Inferior parietal cortex (tissue), 1 donor: ENCODE data around the gene SULT4A1.

Experiments used
- DNase-seq: peaks from one replicate; pipeline ENCODE4 v3.0.0-alpha.2; 2016; ENCODE audit errors: extremely low spot score

Gene SULT4A1

GRCh38 chr22:43802897-43803495 lies 59.3 kb downstream of the SULT4A1 start:
- no peak for DNase-seq

- no peak for DNase-seq
These were observed 61.3 kb downstream of the SULT4A1 start for GRCh38 chr22:43800970-43801369.

DNA sequence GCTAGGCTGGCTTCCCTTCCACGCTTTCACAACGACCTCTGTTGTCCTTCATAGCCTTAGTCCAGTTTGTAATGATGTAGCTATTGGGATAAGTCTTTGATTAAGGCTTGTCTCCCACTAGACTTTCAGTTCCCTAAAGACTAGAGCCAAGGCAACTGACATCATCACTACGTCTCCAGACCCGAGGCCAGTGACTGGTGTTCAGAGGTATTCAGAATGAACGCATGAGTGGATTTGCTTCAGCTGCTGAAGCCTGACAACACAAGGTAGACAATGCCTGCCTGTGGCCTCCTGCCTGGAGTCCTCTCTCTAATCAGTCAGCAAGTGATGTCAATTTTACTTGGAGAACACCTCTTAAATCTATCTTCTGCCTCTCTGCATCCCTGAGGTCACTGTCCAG lies 63.8 kb downstream of the SULT4A1 start:
- DNase-seq = no peak

DNA sequence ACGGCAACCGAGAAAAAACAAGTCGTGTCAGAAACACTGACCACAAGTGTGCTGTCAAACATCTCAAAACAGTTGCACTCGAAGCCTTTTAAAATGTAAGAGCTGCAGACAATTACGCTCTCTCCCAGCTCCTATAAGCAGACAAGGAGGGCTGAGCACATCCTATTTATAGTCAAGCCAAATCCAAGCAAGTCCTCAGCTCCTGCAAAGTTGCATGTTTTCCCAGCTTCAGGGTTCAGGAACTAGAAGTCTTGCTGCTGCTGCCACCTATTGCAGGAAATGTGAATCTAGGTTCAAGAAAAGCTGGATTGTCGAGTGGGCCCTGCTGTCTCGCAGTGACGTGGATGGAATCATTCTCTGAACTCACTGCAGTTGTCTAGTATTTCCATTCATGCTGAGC lies 65.7 kb downstream of the SULT4A1 start:
- peak; percentile 70 for DNase-seq

DNA sequence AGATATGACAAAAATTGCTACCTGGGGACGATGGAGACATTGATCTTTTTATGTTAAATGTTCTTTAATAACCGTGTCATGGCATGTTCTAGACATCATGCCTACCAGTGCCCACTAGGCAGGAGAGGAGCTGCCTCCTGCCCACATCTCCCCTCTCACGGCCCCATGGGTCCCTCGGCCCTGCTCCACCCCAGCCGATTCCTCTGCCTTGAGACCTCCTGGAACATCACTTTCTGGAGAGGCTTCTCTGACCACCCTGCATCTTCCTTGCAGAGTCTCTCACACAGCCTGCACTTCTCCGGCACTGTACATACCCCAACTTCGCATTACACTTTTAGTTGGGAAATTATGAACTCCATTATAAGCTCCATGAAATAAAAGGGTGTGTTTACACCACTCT lies 67.0 kb downstream of the SULT4A1 start:
- DNase-seq = no peak

DNA sequence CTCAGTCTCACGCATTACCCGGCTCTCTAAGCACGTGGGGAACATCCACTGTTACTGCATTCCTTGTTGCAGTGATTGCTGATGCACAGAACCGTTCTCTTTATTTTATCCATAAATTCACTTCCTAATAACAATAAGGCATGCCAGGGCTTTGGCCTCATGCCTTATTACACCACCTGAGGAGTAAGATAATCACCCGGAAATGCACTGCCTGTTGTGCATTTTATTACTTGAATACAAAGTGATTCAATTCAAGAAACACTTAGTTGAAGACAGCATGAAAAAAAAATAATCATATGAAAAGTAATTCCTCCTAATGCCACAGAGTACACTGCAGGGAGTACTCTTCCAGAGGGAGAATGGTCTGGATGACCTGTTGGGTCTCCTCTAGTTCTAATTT lies 69.4 kb downstream of the SULT4A1 start:
- no peak for DNase-seq

DNA sequence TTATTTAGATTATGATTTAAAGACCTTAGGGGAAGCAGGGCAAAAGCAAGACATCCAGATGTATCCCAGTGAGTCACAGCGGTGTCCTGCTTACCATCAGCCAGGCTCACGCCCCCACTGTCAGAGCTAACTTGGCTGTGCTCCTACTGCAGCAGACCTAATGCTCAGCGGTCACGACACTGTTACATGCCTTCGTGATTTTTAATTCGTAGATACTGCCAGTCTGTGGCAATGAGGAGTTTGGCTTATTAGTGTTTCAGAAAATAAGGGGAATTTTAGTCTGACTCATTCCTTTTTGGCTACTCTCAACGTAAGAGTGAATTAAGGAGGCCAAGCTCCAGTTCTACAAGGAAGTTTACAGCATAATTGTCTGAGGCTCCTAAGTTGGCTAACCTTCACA lies 72.9 kb downstream of the SULT4A1 start:
- DNase-seq = no peak

DNA sequence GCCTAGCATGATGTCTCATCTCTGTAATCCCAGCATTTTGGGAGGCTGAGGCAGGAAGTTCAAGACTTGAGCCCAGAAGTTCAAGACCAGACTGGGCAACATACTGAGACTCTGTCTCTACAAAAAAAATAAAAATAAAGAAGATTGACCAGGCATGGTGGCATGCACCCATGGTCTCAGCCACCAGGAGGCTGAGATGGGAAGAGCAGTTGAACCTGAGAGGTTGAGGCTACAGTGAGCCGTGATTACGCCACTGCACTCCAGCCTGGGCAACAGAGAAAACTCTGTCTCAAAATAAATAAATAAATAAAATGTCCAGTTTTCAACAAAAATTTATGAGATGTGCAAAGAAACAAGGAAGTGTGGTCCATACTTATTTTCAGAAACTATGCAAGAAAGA lies 78.5 kb downstream of the SULT4A1 start:
- no peak for DNase-seq

DNA sequence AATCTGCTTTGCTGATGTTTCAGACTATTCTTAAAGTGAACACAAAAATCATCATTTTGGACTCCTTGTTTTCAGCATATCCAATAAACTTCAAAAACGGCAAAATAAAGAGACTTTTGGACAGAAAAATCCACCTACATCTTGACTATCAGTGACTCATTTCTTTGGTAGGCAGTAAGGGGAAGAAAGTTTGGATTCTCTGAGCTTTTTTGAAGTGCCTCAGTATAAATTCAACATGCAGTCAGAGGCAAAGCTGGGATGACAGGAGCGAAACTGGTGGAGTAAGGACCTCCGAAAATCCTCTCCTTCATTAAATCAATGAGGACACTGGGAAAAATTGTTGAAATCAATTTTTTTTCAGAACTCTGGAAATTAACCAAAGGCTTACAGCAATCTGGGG lies 79.9 kb downstream of the SULT4A1 start:
- DNase-seq = no peak

GRCh38 chr22:43777286-43777685 lies 85.0 kb downstream of the SULT4A1 start:
- DNase-seq = peak; percentile 58

DNA sequence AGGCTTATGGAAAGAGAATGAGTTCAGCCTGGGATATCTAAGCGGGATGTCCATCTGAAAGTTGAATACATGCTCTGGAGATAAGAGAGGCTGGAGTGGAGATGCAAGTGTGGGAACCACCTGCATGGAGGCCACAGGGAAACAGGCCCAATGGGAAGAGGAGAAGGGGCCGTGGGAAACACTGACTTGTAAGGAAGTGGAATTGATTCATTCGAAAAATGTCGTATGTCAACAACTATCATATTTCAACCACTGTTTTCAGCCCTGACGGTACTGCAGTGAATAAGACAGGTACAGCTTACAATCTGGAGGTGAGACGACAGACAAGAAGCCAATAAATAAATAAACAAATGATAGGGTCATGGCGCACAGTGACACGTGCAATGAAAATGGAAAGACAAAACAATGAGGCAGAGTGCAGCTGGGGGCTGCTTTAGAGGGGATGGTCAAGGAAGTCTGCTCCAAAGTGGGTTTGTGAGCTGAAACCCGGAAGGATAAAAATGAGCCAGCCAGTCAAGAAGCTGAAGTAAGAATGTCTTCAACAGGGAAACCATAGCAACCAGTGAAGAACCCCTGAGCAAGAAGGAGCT lies 86.1 kb downstream of the SULT4A1 start:
- no peak for DNase-seq
